ENCODE data around the gene JARID2.

JARID2 gene

GRCh38 chr6:15264902-15265761 lies 19.3 kb downstream of the JARID2 start:
- DNase-seq (ENCODE audit: low read depth) = no peak

- no peak for DNase-seq (ENCODE audit: low read depth)
Measured at GRCh38 chr6:15265787-15266186, 19.9 kb downstream of the JARID2 start.

- no peak for DNase-seq (ENCODE audit: low read depth)
Measured at GRCh38 chr6:15266423-15266996, 20.6 kb downstream of the JARID2 start.

GRCh38 chr6:15267221-15267620 lies 21.4 kb downstream of the JARID2 start:
- DNase-seq (ENCODE audit: low read depth) = no peak

GRCh38 chr6:15268137-15268908 lies 22.5 kb downstream of the JARID2 start:
- DNase-seq (ENCODE audit: low read depth) = no peak

- no peak for DNase-seq (ENCODE audit: low read depth)
Measured at GRCh38 chr6:15269011-15269410, 23.1 kb downstream of the JARID2 start.

- DNase-seq (ENCODE audit: low read depth) = no peak
Measured at GRCh38 chr6:15269619-15270018, 23.8 kb downstream of the JARID2 start.

GRCh38 chr6:15270402-15270801 lies 24.5 kb downstream of the JARID2 start:
- DNase-seq (ENCODE audit: low read depth) = no peak

GRCh38 chr6:15272562-15272961 lies 26.7 kb downstream of the JARID2 start:
- DNase-seq (ENCODE audit: low read depth) = no peak

- no peak for DNase-seq (ENCODE audit: low read depth)
Measured at GRCh38 chr6:15274692-15275387, 29.0 kb downstream of the JARID2 start.

GRCh38 chr6:15276036-15276985 lies 30.4 kb downstream of the JARID2 start:
- no peak for DNase-seq (ENCODE audit: low read depth)

GRCh38 chr6:15279047-15279661 lies 33.3 kb downstream of the JARID2 start:
- no peak for DNase-seq (ENCODE audit: low read depth)

- DNase-seq (ENCODE audit: low read depth) = peak; percentile 74
Measured at GRCh38 chr6:15280028-15280427, 34.2 kb downstream of the JARID2 start.

- no peak for DNase-seq (ENCODE audit: low read depth)
Measured at GRCh38 chr6:15280961-15281360, 35.1 kb downstream of the JARID2 start.

GRCh38 chr6:15282334-15282733 lies 36.5 kb downstream of the JARID2 start:
- DNase-seq (ENCODE audit: low read depth) = no peak

- DNase-seq (ENCODE audit: low read depth) = no peak
Measured at GRCh38 chr6:15283986-15284361, 38.1 kb downstream of the JARID2 start.

- no peak for DNase-seq (ENCODE audit: low read depth)
Measured at GRCh38 chr6:15284743-15285142, 38.9 kb downstream of the JARID2 start.

- no peak for DNase-seq (ENCODE audit: low read depth)
Measured at GRCh38 chr6:15285682-15286294, 39.9 kb downstream of the JARID2 start.

GRCh38 chr6:15287670-15288375 lies 42.0 kb downstream of the JARID2 start:
- no peak for DNase-seq (ENCODE audit: low read depth)

- no peak for DNase-seq (ENCODE audit: low read depth)
Measured at GRCh38 chr6:15288856-15289255, 43.0 kb downstream of the JARID2 start.

Measured in stromal cell of bone marrow (primary cell).